Activated CD8-positive, alpha-beta T cell treated with anti-CD3 and anti-CD28 coated beads for 36 hours (primary cell): Measurements from ENCODE around the gene TAF4. TPM values are rescaled to one million over a fixed set of nuclear protein-coding genes. Genes with fewer than 3 reads are reported as not detected.
"Not testable (repeated sequence)": the region's sequence is repeated elsewhere in the genome, so short reads cannot be mapped to it uniquely, and the experiment has no call there.

Experiments used
- ATAC-seq: fragments of 200-7000 bp; cut with Tn5 transposase; one replicate; pipeline ENCODE4 v1.10.0; 2021; ENCODE audit warnings: mild to moderate bottlenecking, moderate library complexity
- CTCF ChIA-PET: fragments of 350-600 bp; sonication (Branson Sonifier 250); formaldehyde crosslinking; loops from one replicate; lab custom pipeline; 2021; ENCODE audit warnings: antibody characterized with exemption; lab: Charles Lee
- POLR2A ChIA-PET: fragments of 350-600 bp; sonication (Branson Sonifier 250); formaldehyde crosslinking; loops from one replicate; lab custom pipeline; 2021; ENCODE audit warnings: antibody characterized with exemption; lab: Charles Lee
- DNase-seq: peaks from one replicate; pipeline ENCODE4 v3.0.0-alpha.2; 2020
- H3K27ac Mint-ChIP-seq: one replicate; pipeline ENCODE4 v1.8.0; 2021; ENCODE audit warnings: mild to moderate bottlenecking, mixed read lengths
- H3K27me3 Mint-ChIP-seq: one replicate; pipeline ENCODE4 v1.8.0; 2021; ENCODE audit warnings: mixed read lengths
- H3K36me3 Mint-ChIP-seq: one replicate; pipeline ENCODE4 v1.8.0; 2021; ENCODE audit warnings: low read depth, mixed read lengths
- H3K4me1 Mint-ChIP-seq: one replicate; pipeline ENCODE4 v1.8.0; 2021; ENCODE audit warnings: low read depth, mixed read lengths
- H3K4me3 Mint-ChIP-seq: one replicate; pipeline ENCODE4 v1.8.0; 2021; ENCODE audit warnings: mild to moderate bottlenecking, moderate library complexity, mixed read lengths
- H3K9me3 Mint-ChIP-seq: one replicate; pipeline ENCODE4 v1.8.0; 2021; ENCODE audit warnings: mixed read lengths
- CTCF ChIP-seq: fragments of 200-600 bp; IDR thresholded peaks from one replicate; pipeline ENCODE4 v1.8.0; 2022; ENCODE audit warnings: antibody characterized with exemption, mild to moderate bottlenecking
- intact Hi-C: fragments of 100-400 bp; cut with micrococcal nuclease; formaldehyde crosslinking; loops from one replicate; pipeline ENCODE4 v1.10.0; 2022
- total RNA-seq, 2 experiments: library from RNA; stranded (reverse); gene quantifications; one replicate each; pipeline ENCODE4 v1.2.3, GENCODE V29; 2021

The TAF4 gene
- total RNA-seq, 2 experiments from 2014 or later = 14.1 to 15.9 TPM

DNA sequence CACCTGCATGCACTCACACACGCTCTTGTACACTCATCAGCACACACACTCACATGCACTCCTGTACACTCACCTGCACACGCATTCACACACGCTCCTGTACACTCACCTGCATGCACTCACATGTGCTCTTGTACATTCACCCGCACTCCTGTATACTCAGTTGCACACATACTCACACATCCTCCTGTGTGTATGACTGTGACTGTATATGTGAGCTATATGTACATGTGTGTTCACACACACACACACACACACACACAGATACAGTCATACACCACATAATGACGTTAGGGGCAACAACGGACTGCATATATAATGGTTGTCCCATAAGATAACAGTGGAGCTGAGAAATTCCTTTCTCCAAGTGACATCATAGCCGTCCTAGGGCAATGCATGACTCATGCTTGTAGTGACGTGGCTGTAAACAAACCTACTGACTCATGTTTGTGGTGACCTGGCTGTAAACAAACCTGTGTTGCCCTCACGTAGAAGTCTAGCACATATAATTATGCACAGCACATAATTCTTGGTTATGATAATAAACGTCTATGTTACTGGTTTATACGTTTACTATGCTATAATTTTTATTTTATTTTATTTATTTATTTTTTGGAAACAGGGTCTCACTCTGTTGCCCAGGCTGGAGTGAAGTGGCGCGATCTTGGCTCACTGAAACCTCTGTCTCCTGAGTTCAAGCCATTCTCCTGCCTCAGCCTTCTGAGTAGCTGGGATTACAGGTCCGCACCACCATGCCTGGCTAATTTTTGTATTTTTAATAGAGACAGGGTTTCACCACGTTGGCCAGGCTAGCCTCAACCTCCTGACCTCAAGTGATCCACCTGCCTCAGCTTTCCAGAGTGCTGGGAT, 22.8 kb upstream of the TAF4 start:
- Mint-ChIP-seq H3K27ac (no peak overlapping the region), H3K4me3 (no peak overlapping the region), H3K9me3 (peaks cover 2% of the 10 kb centered on the region), H3K36me3 (peaks cover 2% of the 10 kb centered on the region), H3K27me3 (peaks cover 2% of the 10 kb centered on the region), H3K4me1 (no peaks in the 10 kb centered on the region)
- intact Hi-C loops = no loop called here
- CTCF ChIA-PET = interaction anchor here (1.6 kb wide), 1 partner anchor 11 kb away, joined by 4 read pairs; no protein-coding TSS in a partner anchor
- no peak for TF ChIP-seq CTCF
- POLR2A ChIA-PET = no interaction called here
- peak; percentile 12 for DNase-seq
- peak; percentile 55 for ATAC-seq

- Mint-ChIP-seq H3K27ac (no peak overlapping the region), H3K27me3 (peaks cover 2% of the 10 kb centered on the region), H3K36me3 (peaks cover 2% of the 10 kb centered on the region), H3K4me1 (no peaks in the 10 kb centered on the region), H3K4me3 (no peak overlapping the region), H3K9me3 (peaks cover 2% of the 10 kb centered on the region)
- ChIA-PET CTCF (no interaction called here), POLR2A (no interaction called here)
- intact Hi-C loops = no loop called here
- no peak for TF ChIP-seq CTCF
- DNase-seq (no peak), ATAC-seq (no peak)
These were observed 22.0 kb upstream of the TAF4 start for GRCh38 chr20:62087632-62088031.

GRCh38 chr20:62087227-62087626, 21.5 kb upstream of the TAF4 start:
- POLR2A ChIA-PET = no interaction called here
- no peak for TF ChIP-seq CTCF
- Mint-ChIP-seq H3K9me3 (peaks cover 2% of the 10 kb centered on the region), H3K4me1 (no peaks in the 10 kb centered on the region), H3K36me3 (peaks cover 2% of the 10 kb centered on the region), H3K27me3 (peaks cover 2% of the 10 kb centered on the region), H3K27ac (no peak overlapping the region), H3K4me3 (no peak overlapping the region)
- intact Hi-C loops = no loop called here
- no peak for ATAC-seq
- no peak for DNase-seq
- CTCF ChIA-PET = no interaction called here

GRCh38 chr20:62085206-62085605, 19.5 kb upstream of the TAF4 start:
- Mint-ChIP-seq H3K9me3 (peaks cover 4% of the 10 kb centered on the region), H3K27me3 (peaks cover 2% of the 10 kb centered on the region), H3K36me3 (no peaks in the 10 kb centered on the region), H3K4me3 (no peak overlapping the region), H3K27ac (no peak overlapping the region), H3K4me1 (no peaks in the 10 kb centered on the region)
- ChIA-PET CTCF (no interaction called here), POLR2A (no interaction called here)
- ATAC-seq = no peak
- TF ChIP-seq CTCF = no peak
- intact Hi-C loops = no loop called here
- no peak for DNase-seq

GRCh38 chr20:62084224-62084623, 18.5 kb upstream of the TAF4 start:
- H3K4me3 Mint-ChIP-seq, DNase-seq, CTCF ChIA-PET, POLR2A ChIA-PET, H3K27ac Mint-ChIP-seq, H3K36me3 Mint-ChIP-seq, H3K4me1 Mint-ChIP-seq, intact Hi-C loops, H3K27me3 Mint-ChIP-seq, H3K9me3 Mint-ChIP-seq, ATAC-seq: not testable (repeated sequence)
